Measurements from ENCODE around the gene PKN2.
"Not testable (repeated sequence)": the region's sequence is repeated elsewhere in the genome, so short reads cannot be mapped to it uniquely, and the experiment has no call there.

PKN2 gene

DNA sequence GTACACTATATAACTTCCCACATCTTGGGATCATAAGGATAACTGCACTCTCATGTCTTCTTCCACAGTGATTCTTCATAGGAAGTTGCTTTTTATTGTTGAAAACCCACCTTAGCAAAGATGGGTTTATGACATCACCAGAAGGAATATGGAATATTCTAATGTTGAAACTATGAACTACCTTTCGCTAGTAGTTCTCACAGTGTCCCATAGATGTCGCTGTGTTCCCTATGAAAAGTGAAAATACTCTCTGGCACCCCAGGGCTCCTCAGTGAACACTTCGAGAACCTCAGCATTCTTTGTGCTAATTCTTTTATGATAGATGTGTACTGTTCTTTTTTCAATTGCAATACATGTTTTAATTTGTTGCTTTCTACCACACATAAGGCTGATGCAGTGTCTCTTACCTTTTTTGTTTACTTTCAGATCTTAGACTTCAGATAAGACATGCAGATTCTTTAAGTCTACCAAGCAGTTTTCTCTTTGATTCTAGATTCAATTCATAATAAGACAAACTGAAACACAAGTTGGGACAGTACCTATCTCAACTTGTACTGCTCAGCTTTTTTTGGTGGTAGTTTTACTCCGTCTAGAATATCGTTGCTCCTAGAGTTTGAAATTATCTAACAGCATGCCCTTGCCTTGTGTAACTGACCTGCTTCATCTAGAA lies 116.4 kb downstream of the PKN2 start:
- Histone ChIP-seq H3K9me3 (ENCODE audit: control insufficient read depth, low read length) (peaks cover 7% of the 10 kb centered on the region), H3K4me3 (ENCODE audit: low read length) (no peak overlapping the region), H3K9ac (ENCODE audit: low read length) (no peak overlapping the region), H3K4me1 (ENCODE audit: control insufficient read depth, insufficient read depth, low read length) (peaks cover 14% of the 10 kb centered on the region), H3K27me3 (replicated peaks; ENCODE audit: control insufficient read depth, insufficient read depth, low read length) (no peaks in the 10 kb centered on the region), H3K36me3 (ENCODE audit: control insufficient read depth, insufficient read depth, low read length, severe bottlenecking) (peaks cover 60% of the 10 kb centered on the region)
- peak; percentile 60 for DNase-seq (ENCODE audit: low read depth)

GRCh38 chr1:88801575-88802208 lies 117.6 kb downstream of the PKN2 start:
- no peak for DNase-seq (ENCODE audit: low read depth)
- H3K9me3 ChIP-seq (ENCODE audit: control insufficient read depth, low read length) = peaks cover 7% of the 10 kb centered on the region
- peaks cover 62% of the 10 kb centered on the region for H3K36me3 ChIP-seq (ENCODE audit: control insufficient read depth, insufficient read depth, low read length, severe bottlenecking)
- H3K27me3 ChIP-seq (replicated peaks; ENCODE audit: control insufficient read depth, insufficient read depth, low read length) = no peaks in the 10 kb centered on the region
- H3K4me1 ChIP-seq (ENCODE audit: control insufficient read depth, insufficient read depth, low read length) = peaks cover 14% of the 10 kb centered on the region
- no peak overlapping the region for H3K4me3 ChIP-seq (ENCODE audit: low read length)
- H3K9ac ChIP-seq (ENCODE audit: low read length) = no peak overlapping the region

GRCh38 chr1:88802404-88802803 lies 118.3 kb downstream of the PKN2 start:
- no peak overlapping the region for H3K4me3 ChIP-seq (ENCODE audit: low read length)
- H3K27me3 ChIP-seq (replicated peaks; ENCODE audit: control insufficient read depth, insufficient read depth, low read length) = no peaks in the 10 kb centered on the region
- H3K4me1 ChIP-seq (ENCODE audit: control insufficient read depth, insufficient read depth, low read length) = peaks cover 14% of the 10 kb centered on the region
- H3K9ac ChIP-seq (ENCODE audit: low read length) = no peak overlapping the region
- no peak for DNase-seq (ENCODE audit: low read depth)
- peaks cover 7% of the 10 kb centered on the region for H3K9me3 ChIP-seq (ENCODE audit: control insufficient read depth, low read length)
- peaks cover 66% of the 10 kb centered on the region for H3K36me3 ChIP-seq (ENCODE audit: control insufficient read depth, insufficient read depth, low read length, severe bottlenecking)

- no peak overlapping the region for H3K4me3 ChIP-seq (ENCODE audit: low read length)
- peaks cover 7% of the 10 kb centered on the region for H3K9me3 ChIP-seq (ENCODE audit: control insufficient read depth, low read length)
- DNase-seq (ENCODE audit: low read depth) = peak; percentile 61
- no peaks in the 10 kb centered on the region for H3K27me3 ChIP-seq (replicated peaks; ENCODE audit: control insufficient read depth, insufficient read depth, low read length)
- no peak overlapping the region for H3K9ac ChIP-seq (ENCODE audit: low read length)
- H3K36me3 ChIP-seq (ENCODE audit: control insufficient read depth, insufficient read depth, low read length, severe bottlenecking) = peaks cover 67% of the 10 kb centered on the region
- H3K4me1 ChIP-seq (ENCODE audit: control insufficient read depth, insufficient read depth, low read length) = peaks cover 14% of the 10 kb centered on the region
Measured at GRCh38 chr1:88802950-88803349, 118.9 kb downstream of the PKN2 start.

GRCh38 chr1:88803444-88803843 lies 119.4 kb downstream of the PKN2 start:
- peaks cover 14% of the 10 kb centered on the region for H3K4me1 ChIP-seq (ENCODE audit: control insufficient read depth, insufficient read depth, low read length)
- no peak for DNase-seq (ENCODE audit: low read depth)
- H3K36me3 ChIP-seq (ENCODE audit: control insufficient read depth, insufficient read depth, low read length, severe bottlenecking) = peaks cover 66% of the 10 kb centered on the region
- peaks cover 7% of the 10 kb centered on the region for H3K9me3 ChIP-seq (ENCODE audit: control insufficient read depth, low read length)
- H3K9ac ChIP-seq (ENCODE audit: low read length) = no peak overlapping the region
- no peak overlapping the region for H3K4me3 ChIP-seq (ENCODE audit: low read length)
- no peaks in the 10 kb centered on the region for H3K27me3 ChIP-seq (replicated peaks; ENCODE audit: control insufficient read depth, insufficient read depth, low read length)

DNA sequence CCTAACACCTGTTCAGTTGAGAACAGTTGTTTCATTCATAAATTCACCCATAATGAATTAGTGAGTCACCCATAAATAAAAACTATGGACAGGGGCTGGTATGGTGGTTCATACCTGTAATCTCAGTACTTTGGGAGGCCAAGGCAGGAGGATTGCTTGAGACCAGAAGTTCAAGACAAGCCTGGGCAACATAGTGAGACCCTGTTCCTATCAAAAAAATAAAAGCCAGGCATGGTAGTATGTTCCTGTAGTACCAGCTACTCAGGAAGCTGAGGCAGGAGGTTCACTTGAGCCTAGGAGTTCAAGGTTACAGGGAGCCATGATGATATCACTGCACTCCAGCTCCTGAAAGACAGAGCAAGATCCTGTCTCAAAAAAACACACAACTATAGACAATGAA lies 128.3 kb downstream of the PKN2 start:
- Histone ChIP-seq H3K9ac (ENCODE audit: low read length) (no peak overlapping the region), H3K36me3 (ENCODE audit: control insufficient read depth, insufficient read depth, low read length, severe bottlenecking) (peaks cover 63% of the 10 kb centered on the region), H3K4me1 (ENCODE audit: control insufficient read depth, insufficient read depth, low read length) (no peaks in the 10 kb centered on the region), H3K4me3 (ENCODE audit: low read length) (no peak overlapping the region), H3K27me3 (replicated peaks; ENCODE audit: control insufficient read depth, insufficient read depth, low read length) (no peaks in the 10 kb centered on the region), H3K9me3 (ENCODE audit: control insufficient read depth, low read length) (no peaks in the 10 kb centered on the region)
- DNase-seq (ENCODE audit: low read depth) = no peak

DNA sequence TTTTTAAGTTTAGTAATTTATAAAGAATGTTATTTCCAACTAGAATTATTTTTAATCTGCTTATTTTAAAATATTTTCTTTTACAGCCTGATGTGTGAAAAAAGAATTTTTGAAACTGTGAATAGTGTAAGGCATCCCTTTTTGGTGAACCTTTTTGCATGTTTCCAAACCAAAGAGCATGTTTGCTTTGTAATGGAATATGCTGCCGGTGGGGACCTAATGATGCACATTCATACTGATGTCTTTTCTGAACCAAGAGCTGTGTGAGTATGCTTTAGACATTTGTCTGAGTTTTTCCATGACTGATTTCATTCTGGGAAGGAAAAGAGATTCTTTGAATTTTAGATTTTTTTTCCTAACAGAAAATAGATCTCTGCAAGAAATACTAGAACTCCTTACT lies 129.4 kb downstream of the PKN2 start:
- no peak overlapping the region for H3K4me3 ChIP-seq (ENCODE audit: low read length)
- H3K36me3 ChIP-seq (ENCODE audit: control insufficient read depth, insufficient read depth, low read length, severe bottlenecking) = peaks cover 60% of the 10 kb centered on the region
- no peaks in the 10 kb centered on the region for H3K27me3 ChIP-seq (replicated peaks; ENCODE audit: control insufficient read depth, insufficient read depth, low read length)
- no peaks in the 10 kb centered on the region for H3K9me3 ChIP-seq (ENCODE audit: control insufficient read depth, low read length)
- H3K4me1 ChIP-seq (ENCODE audit: control insufficient read depth, insufficient read depth, low read length) = no peaks in the 10 kb centered on the region
- H3K9ac ChIP-seq (ENCODE audit: low read length) = no peak overlapping the region
- DNase-seq (ENCODE audit: low read depth) = no peak

DNA sequence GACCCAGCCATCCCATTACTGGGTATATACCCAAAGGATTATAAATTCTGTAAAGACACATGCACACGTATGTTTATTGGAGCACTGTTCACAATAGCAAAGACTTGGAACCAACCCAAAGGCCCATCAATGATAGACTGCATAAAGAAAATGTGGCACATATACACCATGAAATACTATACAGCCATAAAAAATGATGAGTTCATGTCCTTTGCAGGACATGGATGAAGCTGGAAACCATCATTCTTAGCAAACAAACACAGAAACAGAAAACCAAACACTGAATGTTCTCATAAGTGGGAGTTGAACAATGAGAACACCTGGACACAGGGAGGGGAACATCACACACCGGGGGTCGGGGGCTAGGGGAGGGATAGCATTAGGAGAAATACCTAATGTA lies 135.6 kb downstream of the PKN2 start:
- H3K27me3 ChIP-seq (replicated peaks; ENCODE audit: control insufficient read depth, insufficient read depth, low read length); DNase-seq (ENCODE audit: low read depth); H3K4me3 ChIP-seq (ENCODE audit: low read length); H3K9ac ChIP-seq (ENCODE audit: low read length); H3K4me1 ChIP-seq (ENCODE audit: control insufficient read depth, insufficient read depth, low read length); H3K9me3 ChIP-seq (ENCODE audit: control insufficient read depth, low read length): not testable (repeated sequence)
- H3K36me3 ChIP-seq (ENCODE audit: control insufficient read depth, insufficient read depth, low read length, severe bottlenecking) = peaks cover 41% of the 10 kb centered on the region

GRCh38 chr1:88825721-88826120 lies 141.6 kb downstream of the PKN2 start:
- H3K9ac ChIP-seq (ENCODE audit: low read length) = no peak overlapping the region
- H3K4me3 ChIP-seq (ENCODE audit: low read length) = no peak overlapping the region
- no peaks in the 10 kb centered on the region for H3K9me3 ChIP-seq (ENCODE audit: control insufficient read depth, low read length)
- no peaks in the 10 kb centered on the region for H3K27me3 ChIP-seq (replicated peaks; ENCODE audit: control insufficient read depth, insufficient read depth, low read length)
- no peaks in the 10 kb centered on the region for H3K4me1 ChIP-seq (ENCODE audit: control insufficient read depth, insufficient read depth, low read length)
- no peak for DNase-seq (ENCODE audit: low read depth)
- peaks cover 66% of the 10 kb centered on the region for H3K36me3 ChIP-seq (ENCODE audit: control insufficient read depth, insufficient read depth, low read length, severe bottlenecking)

GRCh38 chr1:88847643-88848042 lies 163.6 kb downstream of the PKN2 start:
- Histone ChIP-seq H3K36me3 (ENCODE audit: control insufficient read depth, insufficient read depth, low read length, severe bottlenecking) (peaks cover 20% of the 10 kb centered on the region), H3K4me1 (ENCODE audit: control insufficient read depth, insufficient read depth, low read length) (no peaks in the 10 kb centered on the region), H3K9ac (ENCODE audit: low read length) (no peak overlapping the region), H3K4me3 (ENCODE audit: low read length) (no peak overlapping the region), H3K9me3 (ENCODE audit: control insufficient read depth, low read length) (no peaks in the 10 kb centered on the region), H3K27me3 (replicated peaks; ENCODE audit: control insufficient read depth, insufficient read depth, low read length) (no peaks in the 10 kb centered on the region)
- no peak for DNase-seq (ENCODE audit: low read depth)

- Histone ChIP-seq H3K27me3 (replicated peaks; ENCODE audit: control insufficient read depth, insufficient read depth, low read length) (no peaks in the 10 kb centered on the region), H3K9me3 (ENCODE audit: control insufficient read depth, low read length) (no peaks in the 10 kb centered on the region), H3K36me3 (ENCODE audit: control insufficient read depth, insufficient read depth, low read length, severe bottlenecking) (peaks cover 51% of the 10 kb centered on the region), H3K4me1 (ENCODE audit: control insufficient read depth, insufficient read depth, low read length) (peaks cover 6% of the 10 kb centered on the region), H3K4me3 (ENCODE audit: low read length) (no peak overlapping the region), H3K9ac (ENCODE audit: low read length) (no peak overlapping the region)
- DNase-seq (ENCODE audit: low read depth) = no peak
Measured at GRCh38 chr1:88851303-88852063, 167.4 kb downstream of the PKN2 start.

Measured in adipocyte (in vitro differentiated cells).